Suprapubic skin (tissue), 4 donors: ENCODE results near the gene MRPL30.

Experiments used
- CTCF ChIP-seq, 2 donors: fragments of 200-600 bp in 1 of 2; fragments of 450-650 bp in 1 of 2; sonication (generic) in 1 of 2; IDR thresholded peaks; one replicate each; pipeline ENCODE4 v1.5.1; 2016 to 2019; ENCODE audit warnings: antibody characterized with exemption in 2 of 2, mild to moderate bottlenecking in 1 of 2, moderate library complexity in 1 of 2
- POLR2A ChIP-seq, 2 donors: fragments of 450-650 bp; IDR thresholded peaks; one replicate each; pipeline ENCODE4 v1.6.1; 2017; ENCODE audit warnings: antibody characterized with exemption in 2 of 2, mild to moderate bottlenecking in 2 of 2, moderate library complexity in 2 of 2
- POLR2AphosphoS5 ChIP-seq, 3 donors: sonication (generic); formaldehyde crosslinking; IDR thresholded peaks; one replicate each; pipeline ENCODE4 v1.6.1; 2017; ENCODE audit warnings: antibody characterized with exemption in 3 of 3

GRCh38 chr2:99201959-99202678 is 21.1 kb downstream of the MRPL30 start:
- no peak for TF ChIP-seq CTCF (IDR thresholded peaks at IDR 0.05)
- TF ChIP-seq POLR2AphosphoS5 (IDR thresholded peaks at IDR 0.05), result no peak
- no peak for TF ChIP-seq POLR2A (IDR thresholded peaks at IDR 0.05)
